Prostate gland (tissue), 2 donors: ENCODE data around the gene NDUFS5.

Source experiments
- CTCF ChIP-seq, 4 experiments: fragments of 200-600 bp in 2 of 4; fragments of 450-650 bp in 2 of 4; sonication (generic) in 2 of 4; IDR thresholded peaks; 1 replicate in 3 of 4; 2 replicates in 1 of 4; pipeline ENCODE4 v1.5.1; 2016 to 2019; ENCODE audit warnings: antibody characterized with exemption in 4 of 4, mild to moderate bottlenecking in 2 of 4, moderate library complexity in 2 of 4
- POLR2A ChIP-seq: fragments of 450-650 bp; IDR thresholded peaks from one replicate; pipeline ENCODE4 v1.6.1; 2016; ENCODE audit warnings: antibody characterized with exemption, mild to moderate bottlenecking

GRCh38 chr1:39082811-39083576, 56.8 kb downstream of the NDUFS5 start:
- TF ChIP-seq POLR2A (no peak), CTCF (IDR thresholded peaks at IDR 0.05) (no peak)
